K562 (cell line): ENCODE measurements around the gene TMEM127. TPM values are rescaled to one million over a fixed set of nuclear protein-coding genes. Genes with fewer than 3 reads are reported as not detected.

ENCODE experiments used
- ATAC-seq: fragments of 200-7000 bp; cut with Tn5 transposase; 3 replicates; pipeline ENCODE4 v1.9.1; 2020; ENCODE audit warnings: moderate library complexity
- BruUV-seq: library from RNA; stranded (reverse); fragments of 400-500 nt; replicated peaks from 2 replicates; lab custom pipeline; 2021; lab: Mats Ljungman, UMichigan
- CTCF ChIA-PET: fragments of 300-600 bp; formaldehyde crosslinking; extraction: SDS; loops from one replicate; lab custom pipeline; 2021; ENCODE audit warnings: low intra/inter-chr PET ratio; lab: Yijun Ruan, JAX
- POLR2A ChIA-PET: fragments of 300-600, 350-650 bp; sonication (Branson Sonifier 250); formaldehyde crosslinking; extraction: SDS; loops from one replicate; lab custom pipeline; 2021; ENCODE audit warnings: antibody characterized with exemption, inconsistent platforms; lab: Yijun Ruan, JAX
- DNase-seq, 4 experiments: peaks; one replicate each; pipeline versions ENCODE4 v3.0.0 to v3.0.0-alpha.2; 2011 to 2018; ENCODE audit warnings: low spot score in 3 of 4, mixed read lengths in 3 of 4; ENCODE audit errors: extremely low read depth in 1 of 4
- FAIRE-seq: peaks from 2 replicates; lab custom pipeline; 2011; peaks lifted over from hg19 to GRCh38; lab: Jason Lieb, UNC
- H2AFZ ChIP-seq: 2 replicates; pipeline ENCODE4 v1.6.0; 2011; ENCODE audit warnings: low read depth, low read length, control low read depth, inconsistent platforms
- H3K27ac ChIP-seq: fragments of 200-600 bp; 3 replicates; pipeline ENCODE4 v1.8.0; 2011; ENCODE audit warnings: low read depth, mild to moderate bottlenecking, control low read depth, inconsistent platforms, low read length, moderate library complexity, mixed read lengths; ENCODE audit errors: extremely low read depth
- H3K27me3 ChIP-seq, 2 experiments: fragments of 300-600 bp in 1 of 2; 2 replicates in 1 of 2; 3 replicates in 1 of 2; pipeline versions ENCODE4 v1.6.0 to v1.8.0; 2011; ENCODE audit warnings: inconsistent platforms in 2 of 2, low read length in 2 of 2, mild to moderate bottlenecking in 1 of 2, mixed read lengths in 1 of 2, moderate library complexity in 1 of 2; ENCODE audit not compliant: control insufficient read depth in 2 of 2, insufficient read depth in 2 of 2
- H3K36me3 ChIP-seq: fragments of 300-600 bp; 3 replicates; pipeline ENCODE4 v1.8.0; 2011; ENCODE audit warnings: mild to moderate bottlenecking, low read length, inconsistent platforms; ENCODE audit not compliant: control insufficient read depth, insufficient read depth
- H3K4me1 ChIP-seq, 2 experiments: fragments of 200-600 bp in 1 of 2; replicated peaks in 1 of 2; 2 replicates in 1 of 2; 3 replicates in 1 of 2; pipeline versions ENCODE4 v1.5.1 to v1.8.0; 2011; ENCODE audit warnings: inconsistent platforms in 2 of 2, low read length in 2 of 2, mild to moderate bottlenecking in 1 of 2, mixed read lengths in 1 of 2, moderate library complexity in 1 of 2; ENCODE audit not compliant: control insufficient read depth in 2 of 2, insufficient read depth in 2 of 2
- H3K4me2 ChIP-seq: 2 replicates; pipeline ENCODE4 v1.6.1; 2011; ENCODE audit warnings: low read length, control low read depth, inconsistent platforms, mixed read lengths; ENCODE audit not compliant: insufficient read depth
- H3K4me3 ChIP-seq: fragments of 200-600 bp; sonication (generic), shearing (Covaris generic); 2 replicates; pipeline ENCODE4 v1.5.1; 2016; ENCODE audit warnings: control low read depth, inconsistent platforms
- H3K79me2 ChIP-seq: fragments of 200-600 bp; 3 replicates; pipeline ENCODE4 v1.8.0; 2011; ENCODE audit warnings: low read length, inconsistent platforms; ENCODE audit not compliant: control insufficient read depth, insufficient read depth
- H3K9ac ChIP-seq, 2 experiments: 2 replicates each; pipeline versions ENCODE4 v1.6.0 to v1.6.1; 2011; ENCODE audit warnings: low read depth in 2 of 2, low read length in 2 of 2, control low read depth in 1 of 2, inconsistent platforms in 1 of 2, mild to moderate bottlenecking in 1 of 2, mixed read lengths in 1 of 2; ENCODE audit not compliant: insufficient read depth in 1 of 2
- H3K9me1 ChIP-seq: one replicate; pipeline ENCODE4 v1.6.0; 2011; ENCODE audit warnings: inconsistent platforms, mild to moderate bottlenecking, low read length, moderate library complexity; ENCODE audit not compliant: control insufficient read depth, insufficient read depth
- H3K9me3 ChIP-seq: replicated peaks from 2 replicates; pipeline ENCODE4 v1.5.1; 2011; ENCODE audit warnings: low read depth, low read length, inconsistent platforms; ENCODE audit not compliant: control insufficient read depth, insufficient read depth
- H4K20me1 ChIP-seq: replicated peaks from 2 replicates; pipeline ENCODE4 v1.6.1; 2011; ENCODE audit warnings: low read length, inconsistent platforms, mixed read lengths; ENCODE audit not compliant: control insufficient read depth, insufficient read depth
- ATF4 ChIP-seq: fragments of 450-650 bp; formaldehyde crosslinking; IDR thresholded peaks from 2 replicates; pipeline ENCODE4 v1.4.0; 2022; ENCODE audit warnings: mild to moderate bottlenecking, moderate library complexity
- CHCHD3 ChIP-seq: fragments of 250-450 bp; sonication (Bioruptor Pico); IDR thresholded peaks from 2 replicates; pipeline ENCODE4 v2.1.2; 2022; ENCODE audit warnings: mild to moderate bottlenecking
- ETS1 ChIP-seq: conservative IDR thresholded peaks from 2 replicates; pipeline ENCODE4 v1.6.1; 2011; ENCODE audit warnings: low read depth, mild to moderate bottlenecking, low read length; ENCODE audit not compliant: control insufficient read depth
- ETS2 ChIP-seq: IDR thresholded peaks from 2 replicates; pipeline ENCODE4 v1.6.1; 2016; ENCODE audit warnings: borderline replicate concordance, missing genetic modification characterization, mild to moderate bottlenecking, moderate library complexity, missing compliant biosample characterization; ENCODE audit not compliant: poor library complexity, severe bottlenecking
- EZH2 ChIP-seq: IDR thresholded peaks from 2 replicates; pipeline ENCODE4 v1.6.1; 2012; ENCODE audit warnings: low read depth, mild to moderate bottlenecking, inconsistent platforms, low read length, borderline replicate concordance
- GMEB1 ChIP-seq: fragments of 250-450 bp; sonication (Bioruptor Pico); IDR thresholded peaks from 2 replicates; pipeline ENCODE4 v1.4.0; 2020; ENCODE audit warnings: mild to moderate bottlenecking
- HDAC3 ChIP-seq: fragments of 450-650 bp; IDR thresholded peaks from 2 replicates; pipeline ENCODE4 v1.6.1; 2018; ENCODE audit warnings: borderline replicate concordance, mild to moderate bottlenecking, moderate library complexity; ENCODE audit not compliant: partially characterized antibody
- HOMEZ ChIP-seq: fragments of 250-450 bp; sonication (Bioruptor Pico); IDR thresholded peaks from 2 replicates; pipeline ENCODE4 v1.4.0; 2020; ENCODE audit warnings: mild to moderate bottlenecking, moderate library complexity
- ILF3 ChIP-seq: fragments of 450-650 bp; IDR thresholded peaks from 2 replicates; pipeline ENCODE4 v1.6.1; 2018; ENCODE audit warnings: antibody characterized with exemption, mild to moderate bottlenecking, moderate library complexity, borderline replicate concordance
- KLF1 ChIP-seq: fragments of 450-650 bp; IDR thresholded peaks from 2 replicates; pipeline ENCODE4 v1.6.1; 2016; ENCODE audit warnings: missing genetic modification characterization, missing compliant biosample characterization
- NFIC ChIP-seq: fragments of 450-650 bp; IDR thresholded peaks from 2 replicates; pipeline ENCODE4 v1.6.1; 2017; ENCODE audit warnings: mild to moderate bottlenecking, inconsistent platforms
- POLR2B ChIP-seq: fragments of 450-650 bp; IDR thresholded peaks from 2 replicates; pipeline ENCODE4 v1.6.1; 2018; ENCODE audit warnings: low read depth; ENCODE audit not compliant: partially characterized antibody
- SIN3B ChIP-seq: fragments of 450-650 bp; IDR thresholded peaks from 2 replicates; pipeline ENCODE4 v1.6.1; 2017; ENCODE audit warnings: low read depth, mild to moderate bottlenecking, moderate library complexity
- ZNF274 ChIP-seq: IDR thresholded peaks from 2 replicates; pipeline ENCODE4 v1.6.1; 2011; ENCODE audit warnings: low read depth, mild to moderate bottlenecking, low read length, moderate library complexity, borderline replicate concordance
- ZNF436 ChIP-seq: fragments of 250-450, 450-650 bp; sonication (Bioruptor Pico); formaldehyde crosslinking; IDR thresholded peaks from 2 replicates; pipeline ENCODE4 v1.7.0; 2020; ENCODE audit warnings: mild to moderate bottlenecking
- WGBS: fragments of 100-300 bp; shearing (Covaris generic); methylation state at CpG from one replicate; pipeline ENCODE4 v1.1.6; 2016; ENCODE audit warnings: low coverage, mixed read lengths; ENCODE audit not compliant: insufficient coverage; ENCODE audit errors: missing lambda C conversion rate; 5-methylcytosine and 5-hydroxymethylcytosine counted together
- in situ Hi-C: fragments of 300-500 bp; cut with MboI; formaldehyde crosslinking; loops from 4 replicates; pipeline ENCODE4 v1.15.0; 2018; ENCODE audit warnings: inconsistent platforms, mixed read lengths
- intact Hi-C: fragments of 100-400 bp; cut with micrococcal nuclease; formaldehyde crosslinking; loops from 2 replicates; pipeline ENCODE4 v1.14.2; 2022
- polyA plus RNA-seq, 8 experiments: library from polyadenylated mRNA; depleted of rRNA in 4 of 8; stranded (reverse) in 5 of 8; unstranded in 3 of 8; fragments of >200 nt; fragmentation: Nextera tagmentation in 2 of 8; fragmentation: Illumina TruSeq in 1 of 8; extraction: Ambion mirVana in 2 of 8; extraction: Trizol in 1 of 8; gene quantifications; 2 replicates each; pipeline versions ENCODE4 v1.2.1 to v1.2.3, GENCODE V29; 2011 to 2014; ENCODE audit warnings: inconsistent platforms in 1 of 8, missing spikeins in 1 of 8
- total RNA-seq, 7 experiments: library from RNA; depleted of rRNA in 6 of 7; stranded (reverse); fragments of >200 nt in 6 of 7; fragmentation: Illumina TruSeq in 2 of 7; extraction: Trizol in 2 of 7; gene quantifications; 2 replicates each; pipeline versions ENCODE4 v1.2.1 to v1.2.3, GENCODE V29; 2011 to 2021; ENCODE audit warnings: low replicate concordance in 1 of 7

Gene TMEM127
- total and polyA plus RNA-seq, 9 of the 15 experiments (the other 6 are each of a cell fraction or from before 2014, with no cell fraction given): 1.7 to 20.0 (median 9.9) TPM

GRCh38 chr2:96305091-96305978, 39.5 kb upstream of the TMEM127 start, which contains the start of gene SNRNP200:
TSS of gene SNRNP200 (minus strand) at chr2:96305546. CDS start at chr2:96305437, 109 bp downstream.
- FAIRE-seq (peak; percentile 84), ATAC-seq (peak; percentile 98), DNase-seq (peak; percentile 89 to 95 (median 92))
- Histone ChIP-seq H3K36me3 (peaks cover 43% of the 10 kb centered on the region), H3K4me3 (peak within 1 kb of the TSS; percentile 93), H3K9me3 (no peaks in the 10 kb centered on the region), H3K27ac (peak within 1 kb of the TSS; percentile 91), H3K9me1 (no peaks in the 10 kb centered on the region), H3K79me2 (peaks cover 60% of the 10 kb centered on the region), H2AFZ (peak within 1 kb of the TSS; percentile 92), H3K27me3 (no peaks in the 10 kb centered on the region), H3K9ac (peak within 1 kb of the TSS; percentile 92 to 98), H3K4me2 (peak within 1 kb of the TSS; percentile 99), H3K4me1 (peaks cover 13 to 14% of the 10 kb centered on the region in 2 experiments; a peak in 3 of 5 replicates), H4K20me1 (no peaks in the 10 kb centered on the region)
- no TSS peak for BruUV-seq
- CTCF ChIA-PET: no interaction called here
- WGBS: 0% methylated on average over 38 of the region's 61 CpGs
- in situ Hi-C loops: no loop called here
- intact Hi-C loops: loop anchor here (1.0 to 10.0 kb wide), 3 partner anchors 15 to 199 kb away; partner anchors contain the start of genes NCAPH and NEURL3
- POLR2A ChIA-PET: interaction anchor here (0.7 to 2.9 kb wide), 12 partner anchors 9 to 97 kb away, joined by 3 to 15 read pairs (median 4); partner anchors contain the start of genes NCAPH and STARD7
- TF ChIP-seq EZH2 (no peak), CHCHD3 (0 out of 2 replicates have a peak, but pooled peaks have one; percentile 6), NFIC (peak; percentile 95), ZNF436 (no peak), HDAC3 (no peak), ETS2 (tag) (no peak), HOMEZ (no peak), SIN3B (peak; percentile 88), KLF1 (peak; percentile 95), ETS1 (peak; percentile 83), ZNF274 (no peak), GMEB1 (peak; percentile 66), ATF4 (CRISPR knock-in tag) (no peak), ILF3 (no peak), POLR2B (peak; percentile 90)
